HepG2 (cell line): ENCODE measurements around the gene ZNF665. TPM values are rescaled to one million over a fixed set of nuclear protein-coding genes. Genes with fewer than 3 reads are reported as not detected.

ENCODE experiments used
- ATAC-seq: fragments of 200-7000 bp; cut with Tn5 transposase; 3 replicates; pipeline ENCODE4 v1.9.1; 2020; ENCODE audit warnings: mild to moderate bottlenecking, moderate library complexity
- BruUV-seq: library from RNA; stranded (reverse); fragments of 400-500 nt; replicated peaks from 2 replicates; lab custom pipeline; 2021; lab: Mats Ljungman, UMichigan
- CTCF ChIA-PET: fragments of 300-600 bp; formaldehyde crosslinking; extraction: SDS; loops from one replicate; lab custom pipeline; 2021; ENCODE audit warnings: low total read pairs, inconsistent platforms, low intra/inter-chr PET ratio; lab: Yijun Ruan, JAX
- POLR2A ChIA-PET: fragments of 350-600 bp; sonication (Branson Sonifier 250); formaldehyde crosslinking; loops from one replicate; lab custom pipeline; 2020; ENCODE audit warnings: antibody characterized with exemption, inconsistent platforms; lab: Yijun Ruan, JAX
- DNase-seq: peaks from one replicate; pipeline ENCODE4 v3.0.0-alpha.2; 2015; ENCODE audit warnings: low spot score
- FAIRE-seq: peaks from 3 replicates; lab custom pipeline; 2011; peaks lifted over from hg19 to GRCh38; lab: Jason Lieb, UNC
- H2AFZ ChIP-seq: one replicate; pipeline ENCODE4 v1.6.1; 2011; ENCODE audit warnings: low read length, inconsistent platforms
- H3K27ac ChIP-seq: fragments of 300-600 bp; 3 replicates; pipeline ENCODE4 v1.8.0; 2011; ENCODE audit warnings: mixed run types, mild to moderate bottlenecking, mixed read lengths, low read length, inconsistent platforms; ENCODE audit not compliant: insufficient read depth; ENCODE audit errors: extremely low read length
- H3K27me3 ChIP-seq, 2 experiments: fragments of 200-600 bp in 1 of 2; 2 replicates in 1 of 2; 3 replicates in 1 of 2; pipeline versions ENCODE4 v1.6.0 to v1.8.0; 2011; ENCODE audit warnings: low read length in 2 of 2, mild to moderate bottlenecking in 2 of 2, moderate library complexity in 2 of 2, inconsistent platforms in 1 of 2; ENCODE audit not compliant: insufficient read depth in 2 of 2, control insufficient read depth in 1 of 2
- H3K36me3 ChIP-seq, 2 experiments: fragments of 200-600 bp in 1 of 2; replicated peaks in 1 of 2; 2 replicates in 1 of 2; 3 replicates in 1 of 2; pipeline versions ENCODE4 v1.5.1 to v1.8.0; 2011; ENCODE audit warnings: low read length in 2 of 2, inconsistent platforms in 1 of 2; ENCODE audit not compliant: insufficient read depth in 2 of 2, control insufficient read depth in 1 of 2
- H3K4me1 ChIP-seq: 2 replicates; pipeline ENCODE4 v1.5.1; 2012; ENCODE audit warnings: low read length, inconsistent platforms; ENCODE audit not compliant: insufficient read depth
- H3K4me2 ChIP-seq: 2 replicates; pipeline ENCODE4 v1.6.0; 2011; ENCODE audit warnings: low read depth, low read length, inconsistent platforms
- H3K4me3 ChIP-seq, 3 experiments: fragments of 200-600 bp in 1 of 3; sonication (generic), shearing (Covaris generic) in 1 of 3; replicated peaks in 1 of 3; 2 replicates each; pipeline ENCODE4 v1.5.1; 2011 to 2016; ENCODE audit warnings: low read length in 3 of 3, inconsistent platforms in 2 of 3, low read depth in 2 of 3, mild to moderate bottlenecking in 2 of 3, control low read depth in 1 of 3, mixed read lengths in 1 of 3; ENCODE audit not compliant: insufficient read depth in 1 of 3
- H3K79me2 ChIP-seq: one replicate; pipeline ENCODE4 v1.6.1; 2011; ENCODE audit warnings: low read length, inconsistent platforms; ENCODE audit not compliant: insufficient read depth
- H3K9ac ChIP-seq: 2 replicates; pipeline ENCODE4 v1.6.0; 2011; ENCODE audit warnings: mild to moderate bottlenecking, low read depth, low read length, inconsistent platforms; ENCODE audit not compliant: insufficient read depth
- H3K9me3 ChIP-seq: 2 replicates; pipeline ENCODE4 v1.5.1; 2012; ENCODE audit warnings: mild to moderate bottlenecking, low read length
- H4K20me1 ChIP-seq: 2 replicates; pipeline ENCODE4 v1.6.0; 2011; ENCODE audit warnings: inconsistent platforms, mild to moderate bottlenecking, low read length, moderate library complexity; ENCODE audit not compliant: insufficient read depth
- AGO2 ChIP-seq: fragments of 200-400 bp; formaldehyde crosslinking; optimal IDR thresholded peaks from 2 replicates; pipeline ENCODE3; 2017; ENCODE audit warnings: mild to moderate bottlenecking, low read depth, low read length, moderate library complexity
- GATA4 ChIP-seq: sonication (generic); IDR thresholded peaks from 2 replicates; pipeline ENCODE4 v1.6.1; 2016; ENCODE audit warnings: antibody characterized with exemption, low read depth, borderline replicate concordance
- MEIS2 ChIP-seq: sonication (generic); formaldehyde crosslinking; IDR thresholded peaks from 2 replicates; pipeline ENCODE4 v1.9.0; 2021; ENCODE audit warnings: mild to moderate bottlenecking, missing genetic modification reagents
- NR0B2 ChIP-seq: sonication (generic); formaldehyde crosslinking; IDR thresholded peaks from 2 replicates; pipeline ENCODE4 v1.4.0; 2020; ENCODE audit warnings: mild to moderate bottlenecking, missing genetic modification reagents
- RFXANK ChIP-seq: IDR thresholded peaks from 2 replicates; pipeline ENCODE4 v1.6.1; 2016
- RFXAP ChIP-seq: sonication (generic); formaldehyde crosslinking; IDR thresholded peaks from 2 replicates; pipeline ENCODE4 v1.4.0; 2020; ENCODE audit warnings: missing genetic modification reagents, borderline replicate concordance
- WIZ ChIP-seq: sonication (generic); formaldehyde crosslinking; IDR thresholded peaks from 2 replicates; pipeline ENCODE4 v1.5.1; 2020; ENCODE audit warnings: mild to moderate bottlenecking, missing genetic modification reagents
- YY1 ChIP-seq: IDR thresholded peaks from 2 replicates; pipeline ENCODE4 v1.6.1; 2011; ENCODE audit warnings: low read length, low read depth, moderate library complexity, mild to moderate bottlenecking; ENCODE audit not compliant: insufficient read depth, insufficient replicate concordance
- ZBTB33 ChIP-seq: sonication (generic); formaldehyde crosslinking; IDR thresholded peaks from 2 replicates; pipeline ENCODE4 v1.4.0; 2020; ENCODE audit warnings: missing genetic modification reagents
- ZMAT3 ChIP-seq: sonication (generic); formaldehyde crosslinking; conservative IDR thresholded peaks from 2 replicates; pipeline ENCODE4 v1.7.0; 2021; ENCODE audit warnings: missing genetic modification reagents
- ZSCAN31 ChIP-seq: sonication (generic); formaldehyde crosslinking; IDR thresholded peaks from 2 replicates; pipeline ENCODE4 v1.5.0; 2020; ENCODE audit warnings: low read depth, mild to moderate bottlenecking, missing genetic modification reagents
- in situ Hi-C: cut with HindIII; loops from 2 replicates; pipeline ENCODE4 v1.10.0; 2017; ENCODE audit warnings: low pct_unique_long_range_greater_than_20kb; ENCODE audit not compliant: extremely low pct_ligation_motif_present
- intact Hi-C: fragments of 100-400 bp; cut with micrococcal nuclease; formaldehyde crosslinking; loops from one replicate; pipeline ENCODE4 v1.10.0; 2022; ENCODE audit not compliant: unreplicated experiment
- polyA plus RNA-seq, 8 experiments: library from polyadenylated mRNA; depleted of rRNA in 3 of 8; stranded (reverse) in 7 of 8; unstranded in 1 of 8; fragments of >200 nt; fragmentation: Illumina TruSeq in 4 of 8; extraction: Trizol in 4 of 8; gene quantifications; 2 replicates each; pipeline versions ENCODE4 v1.2.1 to v1.2.3, GENCODE V29; 2011 to 2016; ENCODE audit warnings: low read depth in 4 of 8, missing spikeins in 1 of 8, mixed read lengths in 1 of 8; ENCODE audit not compliant: insufficient read depth in 1 of 8
- total RNA-seq, 5 experiments: library from RNA; depleted of rRNA; stranded (reverse); fragments of >200 nt; fragmentation: Illumina TruSeq; extraction: Trizol; gene quantifications; 2 replicates each; pipeline ENCODE4 v1.2.3, GENCODE V29; 2016; ENCODE audit warnings: low read depth in 1 of 5
- TF ChIP-seq, protein P1 (sequence below): sonication (generic); formaldehyde crosslinking; IDR thresholded peaks from 2 replicates; pipeline ENCODE4 v1.4.0; 2020; ENCODE audit warnings: missing genetic modification reagents, mild to moderate bottlenecking, borderline replicate concordance

Gene ZNF665
- total and polyA plus RNA-seq, 2 of the 13 experiments (the other 11 are each of a cell fraction or from before 2014, with no cell fraction given): 0.45 to 0.49 TPM

DNA sequence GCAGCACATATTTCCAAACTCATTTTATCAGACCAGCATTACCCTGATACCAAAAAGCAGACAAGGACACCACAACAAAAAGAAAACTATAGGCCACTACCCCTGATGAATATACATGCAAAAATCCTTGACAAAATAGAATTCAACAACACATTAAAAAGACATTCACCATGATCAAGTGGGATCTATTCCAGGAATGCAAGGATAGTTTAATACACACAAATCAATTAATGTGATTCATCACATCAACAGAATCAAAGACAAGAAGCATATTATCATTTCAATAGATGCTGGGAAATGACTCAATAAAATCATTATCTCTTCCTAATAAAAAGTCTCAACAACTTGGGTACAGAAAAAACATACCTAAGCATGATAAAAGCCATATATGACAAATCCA lies 45.5 kb downstream of the ZNF665 start:
- Histone ChIP-seq H3K4me3 (no peak overlapping the region), H3K36me3 (peaks cover 0 to 2% of the 10 kb centered on the region in 2 experiments; a peak in 1 of 5 replicates), H3K4me1 (no peaks in the 10 kb centered on the region), H3K4me2 (no peak overlapping the region), H3K79me2 (no peaks in the 10 kb centered on the region), H3K9ac (no peak overlapping the region), H3K27me3 (no peaks in the 10 kb centered on the region), H4K20me1 (no peaks in the 10 kb centered on the region), H2AFZ (no peak overlapping the region), H3K9me3 (peaks cover 67% of the 10 kb centered on the region), H3K27ac (no peak overlapping the region)
- no peak for ATAC-seq
- POLR2A ChIA-PET: no interaction called here
- BruUV-seq: no TSS peak
- no peak for FAIRE-seq
- CTCF ChIA-PET: no interaction called here
- in situ Hi-C loops: no loop called here
- DNase-seq: no peak
- no peak for TF ChIP-seq YY1
- no peak for TF ChIP-seq RFXAP (CRISPR knock-in tag)
- TF ChIP-seq ZSCAN31: no peak
- TF ChIP-seq AGO2: no peak
- TF ChIP-seq, protein P1, sequence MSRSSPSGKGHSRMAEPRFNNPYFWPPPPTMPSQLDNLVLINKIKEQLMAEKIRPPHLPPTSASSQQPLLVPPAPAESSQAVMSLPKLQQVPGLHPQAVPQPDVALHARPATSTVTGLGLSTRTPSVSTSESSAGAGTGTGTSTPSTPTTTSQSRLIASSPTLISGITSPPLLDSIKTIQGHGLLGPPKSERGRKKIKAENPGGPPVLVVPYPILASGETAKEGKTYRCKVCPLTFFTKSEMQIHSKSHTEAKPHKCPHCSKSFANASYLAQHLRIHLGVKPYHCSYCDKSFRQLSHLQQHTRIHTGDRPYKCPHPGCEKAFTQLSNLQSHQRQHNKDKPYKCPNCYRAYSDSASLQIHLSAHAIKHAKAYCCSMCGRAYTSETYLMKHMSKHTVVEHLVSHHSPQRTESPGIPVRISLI: no peak
- TF ChIP-seq ZBTB33 (CRISPR knock-in tag): no peak
- TF ChIP-seq MEIS2 (CRISPR knock-in tag): no peak
- no peak for TF ChIP-seq WIZ (CRISPR knock-in tag)
- no peak for TF ChIP-seq ZMAT3 (CRISPR knock-in tag)
- no peak for TF ChIP-seq GATA4
- no peak for TF ChIP-seq RFXANK (CRISPR knock-in tag)
- no peak for TF ChIP-seq NR0B2 (CRISPR knock-in tag)
- intact Hi-C loops: no loop called here
